Stimulated activated CD4-positive, alpha-beta T cell treated with anti-CD3 and anti-CD28 coated beads, Interleukin-4, amount 100 ng/mL, for 24 hours (primary cell): ENCODE results near the gene GAK.
"Not testable (repeated sequence)": the region's sequence is repeated elsewhere in the genome, so short reads cannot be mapped to it uniquely, and the experiment has no call there.

ENCODE experiments used
- DNase-seq: peaks from one replicate; pipeline ENCODE4 v3.0.0-alpha.2; 2020

Gene GAK

GRCh38 chr4:925771-926500, 6.2 kb downstream of the GAK start:
- DNase-seq = no peak

GRCh38 chr4:925171-925570, 6.9 kb downstream of the GAK start:
- no peak for DNase-seq

GRCh38 chr4:924107-925096, 7.7 kb downstream of the GAK start:
- no peak for DNase-seq

GRCh38 chr4:921830-922331, 10.2 kb downstream of the GAK start:
- DNase-seq = peak; percentile 31

- DNase-seq = not testable (repeated sequence)
These were observed 13.0 kb downstream of the GAK start for GRCh38 chr4:919004-919680.

- not testable (repeated sequence) for DNase-seq
These were observed 13.5 kb downstream of the GAK start for GRCh38 chr4:918591-918990.

- no peak for DNase-seq
These were observed 14.1 kb downstream of the GAK start for GRCh38 chr4:917992-918391.

- no peak for DNase-seq
These were observed 14.7 kb downstream of the GAK start for GRCh38 chr4:917466-917865.

GRCh38 chr4:915595-915994, 16.5 kb downstream of the GAK start:
- DNase-seq = no peak

- DNase-seq = no peak
These were observed 17.1 kb downstream of the GAK start for GRCh38 chr4:915041-915474.

GRCh38 chr4:914531-914930, 17.6 kb downstream of the GAK start:
- DNase-seq = no peak

GRCh38 chr4:913280-913618, 18.9 kb downstream of the GAK start:
- no peak for DNase-seq

GRCh38 chr4:912548-913279, 19.4 kb downstream of the GAK start:
- DNase-seq = no peak

- no peak for DNase-seq
These were observed 20.1 kb downstream of the GAK start for GRCh38 chr4:911871-912490.

- no peak for DNase-seq
These were observed 20.8 kb downstream of the GAK start for GRCh38 chr4:911221-911751.

- DNase-seq = no peak
These were observed 21.6 kb downstream of the GAK start for GRCh38 chr4:910366-911091.

GRCh38 chr4:909821-910220, 22.3 kb downstream of the GAK start:
- DNase-seq = no peak

GRCh38 chr4:909131-909571, 23.0 kb downstream of the GAK start:
- DNase-seq = no peak

- DNase-seq = no peak
These were observed 24.3 kb downstream of the GAK start for GRCh38 chr4:907691-908425.

- DNase-seq = no peak
These were observed 25.1 kb downstream of the GAK start for GRCh38 chr4:907103-907400.
